WTC11 (cell line): ENCODE results near the gene SLC24A4. TPM values are rescaled to one million over a fixed set of nuclear protein-coding genes. Genes with fewer than 3 reads are reported as not detected.

ENCODE experiments used
- CREB1 ChIP-seq: sonication (generic); formaldehyde crosslinking; IDR thresholded peaks from 2 replicates; pipeline ENCODE4 v1.8.0; 2023; ENCODE audit warnings: mild to moderate bottlenecking, missing genetic modification reagents
- HMGA2 ChIP-seq: fragments of 250-450 bp; sonication (Bioruptor Pico); IDR thresholded peaks from 2 replicates; pipeline ENCODE4 v1.4.0; 2021; ENCODE audit warnings: mild to moderate bottlenecking, moderate library complexity
- IRF2 ChIP-seq: sonication (generic); formaldehyde crosslinking; IDR thresholded peaks from 2 replicates; pipeline ENCODE4 v1.8.0; 2022; ENCODE audit warnings: low read depth, missing genetic modification reagents, borderline replicate concordance
- NR1H2 ChIP-seq: sonication (generic); formaldehyde crosslinking; IDR thresholded peaks from 2 replicates; pipeline ENCODE4 v1.9.0; 2021; ENCODE audit warnings: mild to moderate bottlenecking, moderate library complexity, missing genetic modification reagents
- RELA ChIP-seq: sonication (generic); formaldehyde crosslinking; IDR thresholded peaks from 2 replicates; pipeline ENCODE4 v1.8.1; 2022; ENCODE audit warnings: missing genetic modification reagents, mild to moderate bottlenecking, borderline replicate concordance
- USF2 ChIP-seq: sonication (generic); formaldehyde crosslinking; IDR thresholded peaks from 2 replicates; pipeline ENCODE4 v1.8.1; 2023; ENCODE audit warnings: mild to moderate bottlenecking, missing genetic modification reagents, moderate library complexity
- ZNF416 ChIP-seq: fragments of 250-450 bp; sonication (Bioruptor Pico); IDR thresholded peaks from 2 replicates; pipeline ENCODE4 v1.9.0; 2021; ENCODE audit warnings: mild to moderate bottlenecking, inconsistent platforms
- total RNA-seq: library from RNA; stranded (reverse); gene quantifications from 3 replicates; pipeline ENCODE4 v1.2.3, GENCODE V29; 2021
- TF ChIP-seq, protein P1 (sequence below): fragments of 250-450 bp; sonication (Bioruptor Pico); IDR thresholded peaks from 2 replicates; pipeline ENCODE4 v1.9.0; 2021; ENCODE audit warnings: mild to moderate bottlenecking
- TF ChIP-seq, protein P2 (sequence below): sonication (generic); formaldehyde crosslinking; IDR thresholded peaks from 2 replicates; pipeline ENCODE4 v1.8.1; 2023; ENCODE audit warnings: mild to moderate bottlenecking, missing genetic modification reagents, borderline replicate concordance
- TF ChIP-seq, protein P3 (sequence below): sonication (generic); formaldehyde crosslinking; IDR thresholded peaks from 2 replicates; pipeline ENCODE4 v1.8.0; 2023; ENCODE audit warnings: mild to moderate bottlenecking, missing genetic modification reagents
- TF ChIP-seq, protein P4 (sequence below): fragments of 250-450 bp; sonication (Bioruptor Pico); IDR thresholded peaks from 2 replicates; pipeline ENCODE4 v1.9.0; 2021; ENCODE audit warnings: moderate library complexity, mild to moderate bottlenecking, inconsistent platforms, borderline replicate concordance
- TF ChIP-seq, protein P5 (sequence below): sonication (generic); formaldehyde crosslinking; IDR thresholded peaks from 2 replicates; pipeline ENCODE4 v1.8.1; 2022; ENCODE audit warnings: low read depth, missing genetic modification reagents, borderline replicate concordance

SLC24A4 gene
- total RNA-seq, 1 experiment from 2014 or later: 0.90 TPM

GRCh38 chr14:92437729-92438285, 114.8 kb downstream of the SLC24A4 start (continued):
- TF ChIP-seq, protein P1, sequence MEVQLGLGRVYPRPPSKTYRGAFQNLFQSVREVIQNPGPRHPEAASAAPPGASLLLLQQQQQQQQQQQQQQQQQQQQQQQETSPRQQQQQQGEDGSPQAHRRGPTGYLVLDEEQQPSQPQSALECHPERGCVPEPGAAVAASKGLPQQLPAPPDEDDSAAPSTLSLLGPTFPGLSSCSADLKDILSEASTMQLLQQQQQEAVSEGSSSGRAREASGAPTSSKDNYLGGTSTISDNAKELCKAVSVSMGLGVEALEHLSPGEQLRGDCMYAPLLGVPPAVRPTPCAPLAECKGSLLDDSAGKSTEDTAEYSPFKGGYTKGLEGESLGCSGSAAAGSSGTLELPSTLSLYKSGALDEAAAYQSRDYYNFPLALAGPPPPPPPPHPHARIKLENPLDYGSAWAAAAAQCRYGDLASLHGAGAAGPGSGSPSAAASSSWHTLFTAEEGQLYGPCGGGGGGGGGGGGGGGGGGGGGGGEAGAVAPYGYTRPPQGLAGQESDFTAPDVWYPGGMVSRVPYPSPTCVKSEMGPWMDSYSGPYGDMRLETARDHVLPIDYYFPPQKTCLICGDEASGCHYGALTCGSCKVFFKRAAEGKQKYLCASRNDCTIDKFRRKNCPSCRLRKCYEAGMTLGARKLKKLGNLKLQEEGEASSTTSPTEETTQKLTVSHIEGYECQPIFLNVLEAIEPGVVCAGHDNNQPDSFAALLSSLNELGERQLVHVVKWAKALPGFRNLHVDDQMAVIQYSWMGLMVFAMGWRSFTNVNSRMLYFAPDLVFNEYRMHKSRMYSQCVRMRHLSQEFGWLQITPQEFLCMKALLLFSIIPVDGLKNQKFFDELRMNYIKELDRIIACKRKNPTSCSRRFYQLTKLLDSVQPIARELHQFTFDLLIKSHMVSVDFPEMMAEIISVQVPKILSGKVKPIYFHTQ (CRISPR knock-in tag): no peak
- TF ChIP-seq USF2 (CRISPR knock-in tag) (no peak), RELA (no peak), NR1H2 (CRISPR knock-in tag) (no peak), CREB1 (CRISPR knock-in tag) (no peak), IRF2 (CRISPR knock-in tag) (no peak), HMGA2 (no peak), ZNF416 (no peak)
- TF ChIP-seq, protein P2, sequence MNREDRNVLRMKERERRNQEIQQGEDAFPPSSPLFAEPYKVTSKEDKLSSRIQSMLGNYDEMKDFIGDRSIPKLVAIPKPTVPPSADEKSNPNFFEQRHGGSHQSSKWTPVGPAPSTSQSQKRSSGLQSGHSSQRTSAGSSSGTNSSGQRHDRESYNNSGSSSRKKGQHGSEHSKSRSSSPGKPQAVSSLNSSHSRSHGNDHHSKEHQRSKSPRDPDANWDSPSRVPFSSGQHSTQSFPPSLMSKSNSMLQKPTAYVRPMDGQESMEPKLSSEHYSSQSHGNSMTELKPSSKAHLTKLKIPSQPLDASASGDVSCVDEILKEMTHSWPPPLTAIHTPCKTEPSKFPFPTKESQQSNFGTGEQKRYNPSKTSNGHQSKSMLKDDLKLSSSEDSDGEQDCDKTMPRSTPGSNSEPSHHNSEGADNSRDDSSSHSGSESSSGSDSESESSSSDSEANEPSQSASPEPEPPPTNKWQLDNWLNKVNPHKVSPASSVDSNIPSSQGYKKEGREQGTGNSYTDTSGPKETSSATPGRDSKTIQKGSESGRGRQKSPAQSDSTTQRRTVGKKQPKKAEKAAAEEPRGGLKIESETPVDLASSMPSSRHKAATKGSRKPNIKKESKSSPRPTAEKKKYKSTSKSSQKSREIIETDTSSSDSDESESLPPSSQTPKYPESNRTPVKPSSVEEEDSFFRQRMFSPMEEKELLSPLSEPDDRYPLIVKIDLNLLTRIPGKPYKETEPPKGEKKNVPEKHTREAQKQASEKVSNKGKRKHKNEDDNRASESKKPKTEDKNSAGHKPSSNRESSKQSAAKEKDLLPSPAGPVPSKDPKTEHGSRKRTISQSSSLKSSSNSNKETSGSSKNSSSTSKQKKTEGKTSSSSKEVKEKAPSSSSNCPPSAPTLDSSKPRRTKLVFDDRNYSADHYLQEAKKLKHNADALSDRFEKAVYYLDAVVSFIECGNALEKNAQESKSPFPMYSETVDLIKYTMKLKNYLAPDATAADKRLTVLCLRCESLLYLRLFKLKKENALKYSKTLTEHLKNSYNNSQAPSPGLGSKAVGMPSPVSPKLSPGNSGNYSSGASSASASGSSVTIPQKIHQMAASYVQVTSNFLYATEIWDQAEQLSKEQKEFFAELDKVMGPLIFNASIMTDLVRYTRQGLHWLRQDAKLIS (CRISPR knock-in tag): no peak
- TF ChIP-seq, protein P3, sequence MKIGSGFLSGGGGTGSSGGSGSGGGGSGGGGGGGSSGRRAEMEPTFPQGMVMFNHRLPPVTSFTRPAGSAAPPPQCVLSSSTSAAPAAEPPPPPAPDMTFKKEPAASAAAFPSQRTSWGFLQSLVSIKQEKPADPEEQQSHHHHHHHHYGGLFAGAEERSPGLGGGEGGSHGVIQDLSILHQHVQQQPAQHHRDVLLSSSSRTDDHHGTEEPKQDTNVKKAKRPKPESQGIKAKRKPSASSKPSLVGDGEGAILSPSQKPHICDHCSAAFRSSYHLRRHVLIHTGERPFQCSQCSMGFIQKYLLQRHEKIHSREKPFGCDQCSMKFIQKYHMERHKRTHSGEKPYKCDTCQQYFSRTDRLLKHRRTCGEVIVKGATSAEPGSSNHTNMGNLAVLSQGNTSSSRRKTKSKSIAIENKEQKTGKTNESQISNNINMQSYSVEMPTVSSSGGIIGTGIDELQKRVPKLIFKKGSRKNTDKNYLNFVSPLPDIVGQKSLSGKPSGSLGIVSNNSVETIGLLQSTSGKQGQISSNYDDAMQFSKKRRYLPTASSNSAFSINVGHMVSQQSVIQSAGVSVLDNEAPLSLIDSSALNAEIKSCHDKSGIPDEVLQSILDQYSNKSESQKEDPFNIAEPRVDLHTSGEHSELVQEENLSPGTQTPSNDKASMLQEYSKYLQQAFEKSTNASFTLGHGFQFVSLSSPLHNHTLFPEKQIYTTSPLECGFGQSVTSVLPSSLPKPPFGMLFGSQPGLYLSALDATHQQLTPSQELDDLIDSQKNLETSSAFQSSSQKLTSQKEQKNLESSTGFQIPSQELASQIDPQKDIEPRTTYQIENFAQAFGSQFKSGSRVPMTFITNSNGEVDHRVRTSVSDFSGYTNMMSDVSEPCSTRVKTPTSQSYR (CRISPR knock-in tag): no peak
- TF ChIP-seq, protein P4, sequence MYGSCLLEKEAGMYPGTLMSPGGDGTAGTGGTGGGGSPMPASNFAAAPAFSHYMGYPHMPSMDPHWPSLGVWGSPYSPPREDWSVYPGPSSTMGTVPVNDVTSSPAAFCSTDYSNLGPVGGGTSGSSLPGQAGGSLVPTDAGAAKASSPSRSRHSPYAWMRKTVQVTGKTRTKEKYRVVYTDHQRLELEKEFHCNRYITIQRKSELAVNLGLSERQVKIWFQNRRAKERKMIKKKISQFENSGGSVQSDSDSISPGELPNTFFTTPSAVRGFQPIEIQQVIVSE (CRISPR knock-in tag): no peak
- TF ChIP-seq, protein P5, sequence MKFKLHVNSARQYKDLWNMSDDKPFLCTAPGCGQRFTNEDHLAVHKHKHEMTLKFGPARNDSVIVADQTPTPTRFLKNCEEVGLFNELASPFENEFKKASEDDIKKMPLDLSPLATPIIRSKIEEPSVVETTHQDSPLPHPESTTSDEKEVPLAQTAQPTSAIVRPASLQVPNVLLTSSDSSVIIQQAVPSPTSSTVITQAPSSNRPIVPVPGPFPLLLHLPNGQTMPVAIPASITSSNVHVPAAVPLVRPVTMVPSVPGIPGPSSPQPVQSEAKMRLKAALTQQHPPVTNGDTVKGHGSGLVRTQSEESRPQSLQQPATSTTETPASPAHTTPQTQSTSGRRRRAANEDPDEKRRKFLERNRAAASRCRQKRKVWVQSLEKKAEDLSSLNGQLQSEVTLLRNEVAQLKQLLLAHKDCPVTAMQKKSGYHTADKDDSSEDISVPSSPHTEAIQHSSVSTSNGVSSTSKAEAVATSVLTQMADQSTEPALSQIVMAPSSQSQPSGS: no peak
